ENCODE measurements around the gene NRG3. TPM values are rescaled to one million over a fixed set of nuclear protein-coding genes. Genes with fewer than 3 reads are reported as not detected.
A peak's percentile ranks its signal among the peaks of the same experiment; 100 is the strongest.

The NRG3 gene
- total RNA-seq, 6 donors from 2014 or later = 0.44 to 2.7 (median 1.5) TPM; not detected in 1

GRCh38 chr10:81847675-81848074, 27.3 kb upstream of the NRG3 start:
- H3K4me3 ChIP-seq = no peak overlapping the region
- no peaks in the 10 kb centered on the region for H3K4me1 ChIP-seq
- ATAC-seq (ENCODE audit: low FRiP score in 2 of 2) = no peak
- H3K36me3 ChIP-seq = no peaks in the 10 kb centered on the region
- no peak for DNase-seq
- no peaks in the 10 kb centered on the region for H3K9me3 ChIP-seq
- H3K27me3 ChIP-seq = no peaks in the 10 kb centered on the region
- no peak overlapping the region for H3K27ac ChIP-seq
- TF ChIP-seq POLR2AphosphoS5 (IDR thresholded peaks at IDR 0.05) = no peak
- TF ChIP-seq, protein P1, sequence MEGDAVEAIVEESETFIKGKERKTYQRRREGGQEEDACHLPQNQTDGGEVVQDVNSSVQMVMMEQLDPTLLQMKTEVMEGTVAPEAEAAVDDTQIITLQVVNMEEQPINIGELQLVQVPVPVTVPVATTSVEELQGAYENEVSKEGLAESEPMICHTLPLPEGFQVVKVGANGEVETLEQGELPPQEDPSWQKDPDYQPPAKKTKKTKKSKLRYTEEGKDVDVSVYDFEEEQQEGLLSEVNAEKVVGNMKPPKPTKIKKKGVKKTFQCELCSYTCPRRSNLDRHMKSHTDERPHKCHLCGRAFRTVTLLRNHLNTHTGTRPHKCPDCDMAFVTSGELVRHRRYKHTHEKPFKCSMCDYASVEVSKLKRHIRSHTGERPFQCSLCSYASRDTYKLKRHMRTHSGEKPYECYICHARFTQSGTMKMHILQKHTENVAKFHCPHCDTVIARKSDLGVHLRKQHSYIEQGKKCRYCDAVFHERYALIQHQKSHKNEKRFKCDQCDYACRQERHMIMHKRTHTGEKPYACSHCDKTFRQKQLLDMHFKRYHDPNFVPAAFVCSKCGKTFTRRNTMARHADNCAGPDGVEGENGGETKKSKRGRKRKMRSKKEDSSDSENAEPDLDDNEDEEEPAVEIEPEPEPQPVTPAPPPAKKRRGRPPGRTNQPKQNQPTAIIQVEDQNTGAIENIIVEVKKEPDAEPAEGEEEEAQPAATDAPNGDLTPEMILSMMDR (IDR thresholded peaks at IDR 0.05) = no peak
- TF ChIP-seq EP300 (IDR thresholded peaks at IDR 0.05) = no peak
- TF ChIP-seq POLR2A (IDR thresholded peaks at IDR 0.05) = no peak
- 68 to 71% methylated on average over 2 of the region's 2 CpGs for WGBS, 2 donors

DNA sequence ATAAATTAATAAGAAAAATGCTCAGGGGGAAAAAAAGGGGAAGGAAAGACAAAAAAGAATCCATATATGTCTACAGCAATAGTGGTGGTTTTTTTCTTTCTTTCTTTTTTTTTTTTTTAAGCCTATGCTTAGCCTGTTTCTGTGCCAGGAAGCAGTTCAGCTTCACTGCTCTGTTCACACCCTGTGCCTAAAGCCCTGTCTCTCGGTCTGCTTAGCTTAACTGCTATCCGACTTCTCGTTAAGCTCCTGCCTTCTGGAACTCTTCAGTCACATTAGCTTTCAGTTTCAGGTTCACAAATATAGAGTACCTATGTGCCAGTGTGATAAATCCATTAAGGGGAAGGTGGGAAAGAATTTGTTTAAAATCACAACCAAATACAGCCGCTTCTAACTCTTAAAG, 26.5 kb upstream of the NRG3 start:
- Histone ChIP-seq H3K36me3 (no peaks in the 10 kb centered on the region), H3K4me3 (no peak overlapping the region), H3K27ac (no peak overlapping the region), H3K9me3 (no peaks in the 10 kb centered on the region), H3K27me3 (no peaks in the 10 kb centered on the region), H3K4me1 (no peaks in the 10 kb centered on the region)
- TF ChIP-seq, protein P1 (IDR thresholded peaks at IDR 0.05) = no peak
- no peak for TF ChIP-seq EP300 (IDR thresholded peaks at IDR 0.05)
- TF ChIP-seq POLR2A (IDR thresholded peaks at IDR 0.05) = no peak
- no peak for TF ChIP-seq POLR2AphosphoS5 (IDR thresholded peaks at IDR 0.05)
- no peak for ATAC-seq (ENCODE audit: low FRiP score in 2 of 2)
- DNase-seq = no peak
- WGBS, 2 donors = 25 to 38% methylated on average over 4 of the region's 4 CpGs

DNA sequence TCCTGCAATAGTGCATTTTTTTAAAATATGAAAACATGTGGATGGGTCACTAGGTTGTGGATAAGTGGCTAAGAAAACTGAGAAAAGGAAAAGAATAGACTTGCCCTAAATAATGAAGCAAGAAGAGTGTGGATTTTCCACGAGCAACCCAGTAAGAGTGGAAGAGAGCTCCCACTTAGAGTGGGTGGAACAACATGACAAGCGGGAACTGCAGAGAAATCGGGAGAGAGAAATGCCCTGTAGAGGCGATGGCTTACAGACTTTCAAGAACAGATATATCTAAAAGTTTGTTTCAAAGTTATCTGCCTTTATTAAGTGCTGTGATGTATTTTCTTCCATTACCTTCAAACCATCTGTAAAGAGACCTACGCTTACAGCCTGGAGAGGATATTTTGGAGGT, 26.1 kb upstream of the NRG3 start:
- no peak overlapping the region for H3K4me3 ChIP-seq
- WGBS, 2 donors = 86 to 87% methylated on average over 5 of the region's 5 CpGs
- DNase-seq = no peak
- H3K9me3 ChIP-seq = peaks cover 0 to 2% (median 0%) of the 10 kb centered on the region in 4 donors
- H3K36me3 ChIP-seq = no peaks in the 10 kb centered on the region
- H3K27ac ChIP-seq = no peak overlapping the region
- H3K27me3 ChIP-seq = no peaks in the 10 kb centered on the region
- no peaks in the 10 kb centered on the region for H3K4me1 ChIP-seq
- no peak for ATAC-seq (ENCODE audit: low FRiP score in 2 of 2)
- TF ChIP-seq, protein P1 (IDR thresholded peaks at IDR 0.05) = no peak
- no peak for TF ChIP-seq EP300 (IDR thresholded peaks at IDR 0.05)
- TF ChIP-seq POLR2AphosphoS5 (IDR thresholded peaks at IDR 0.05) = no peak
- no peak for TF ChIP-seq POLR2A (IDR thresholded peaks at IDR 0.05)

GRCh38 chr10:81862596-81862995, 12.4 kb upstream of the NRG3 start:
- no peak overlapping the region for H3K27ac ChIP-seq
- H3K27me3 ChIP-seq = no peaks in the 10 kb centered on the region
- peaks cover 0 to 1% (median 0%) of the 10 kb centered on the region in 4 donors for H3K4me1 ChIP-seq
- no peak for TF ChIP-seq POLR2A (IDR thresholded peaks at IDR 0.05)
- TF ChIP-seq EP300 (IDR thresholded peaks at IDR 0.05) = no peak
- TF ChIP-seq, protein P1 (IDR thresholded peaks at IDR 0.05) = no peak
- no peak for TF ChIP-seq POLR2AphosphoS5 (IDR thresholded peaks at IDR 0.05)
- no peaks in the 10 kb centered on the region for H3K9me3 ChIP-seq
- no peaks in the 10 kb centered on the region for H3K36me3 ChIP-seq
- DNase-seq = peak in 1 of 2 donors; percentile 57
- H3K4me3 ChIP-seq = no peak overlapping the region
- no peak for ATAC-seq (ENCODE audit: low FRiP score in 2 of 2)
- WGBS, 2 donors = 94 to 96% methylated on average over 6 to 18 of the region's 19 CpGs

GRCh38 chr10:81863771-81864170, 11.2 kb upstream of the NRG3 start:
- Histone ChIP-seq H3K4me3 (no peak overlapping the region), H3K36me3 (no peaks in the 10 kb centered on the region), H3K9me3 (no peaks in the 10 kb centered on the region), H3K27me3 (no peaks in the 10 kb centered on the region), H3K4me1 (peaks cover 0 to 5% (median 0%) of the 10 kb centered on the region in 4 donors), H3K27ac (no peak overlapping the region)
- ATAC-seq (ENCODE audit: low FRiP score in 2 of 2) (no peak), DNase-seq (no peak)
- TF ChIP-seq POLR2AphosphoS5 (IDR thresholded peaks at IDR 0.05) = no peak
- TF ChIP-seq, protein P1 (IDR thresholded peaks at IDR 0.05) = no peak
- TF ChIP-seq EP300 (IDR thresholded peaks at IDR 0.05) = no peak
- no peak for TF ChIP-seq POLR2A (IDR thresholded peaks at IDR 0.05)

All from upper lobe of left lung (tissue), 6 donors.